OCI-LY1 (cell line): ENCODE measurements around the gene ECEL1.

Experiments used
- H2AFZ ChIP-seq: fragments of 200-600 bp; sonication (generic), shearing (Covaris generic); 2 replicates; pipeline ENCODE4 v1.6.0; 2014; ENCODE audit warnings: antibody characterized with exemption, mild to moderate bottlenecking, low read length
- H3F3A ChIP-seq: fragments of 200-600 bp; sonication (generic), shearing (Covaris generic); 2 replicates; pipeline ENCODE4 v1.6.0; 2014; ENCODE audit warnings: mild to moderate bottlenecking, antibody characterized with exemption, low read length, moderate library complexity; ENCODE audit not compliant: insufficient read depth
- H3K27ac ChIP-seq: fragments of 200-600 bp; sonication (generic); 2 replicates; pipeline ENCODE4 v1.5.1; 2014; ENCODE audit warnings: low read length, mixed run types, mild to moderate bottlenecking, low read depth; ENCODE audit not compliant: poor library complexity, severe bottlenecking
- H3K27me3 ChIP-seq: fragments of 200-600 bp; sonication (generic); 2 replicates; pipeline ENCODE4 v1.6.0; 2014; ENCODE audit warnings: antibody characterized with exemption, mild to moderate bottlenecking, low read length, moderate library complexity; ENCODE audit not compliant: insufficient read depth
- H3K36me3 ChIP-seq: fragments of 200-600 bp; sonication (generic); 2 replicates; pipeline ENCODE4 v1.6.1; 2014; ENCODE audit warnings: mild to moderate bottlenecking, antibody characterized with exemption, low read length, moderate library complexity, mixed read lengths; ENCODE audit not compliant: insufficient read depth
- H3K4me1 ChIP-seq: fragments of 200-600 bp; sonication (generic); 2 replicates; pipeline ENCODE4 v1.5.1; 2014; ENCODE audit warnings: mild to moderate bottlenecking, low read length, moderate library complexity; ENCODE audit not compliant: insufficient read depth, severe bottlenecking
- H3K4me2 ChIP-seq: fragments of 200-600 bp; sonication (generic), shearing (Covaris generic); 2 replicates; pipeline ENCODE4 v1.6.1; 2014; ENCODE audit warnings: low read length
- H3K4me3 ChIP-seq: fragments of 200-600 bp; sonication (generic); 2 replicates; pipeline ENCODE4 v1.5.1; 2014; ENCODE audit warnings: low read length, low read depth, mild to moderate bottlenecking, mixed read lengths; ENCODE audit not compliant: poor library complexity, severe bottlenecking
- H3K79me2 ChIP-seq: fragments of 200-600 bp; shearing (Covaris generic); 2 replicates; pipeline ENCODE4 v1.6.1; 2016; ENCODE audit warnings: mixed run types, low read length, mixed read lengths; ENCODE audit not compliant: insufficient read depth
- H3K9ac ChIP-seq: fragments of 200-600 bp; sonication (generic), shearing (Covaris generic); 2 replicates; pipeline ENCODE4 v1.6.1; 2014; ENCODE audit warnings: mild to moderate bottlenecking, low read length, mixed read lengths
- H3K9me2 ChIP-seq: fragments of 200-600 bp; sonication (generic), shearing (Covaris generic); 2 replicates; pipeline ENCODE4 v1.6.1; 2014; ENCODE audit warnings: low read depth, mild to moderate bottlenecking, low read length, mixed read lengths
- H3K9me3 ChIP-seq: fragments of 200-600 bp; shearing (Covaris generic); 2 replicates; pipeline ENCODE4 v1.6.1; 2014; ENCODE audit warnings: low read length, mixed read lengths
- H4K20me1 ChIP-seq: fragments of 200-600 bp; sonication (generic), shearing (Covaris generic); 2 replicates; pipeline ENCODE4 v1.6.0; 2016; ENCODE audit warnings: mild to moderate bottlenecking, low read length; ENCODE audit not compliant: insufficient read depth
- CTCF ChIP-seq: fragments of 200-600 bp; sonication (generic), shearing (Covaris generic); IDR thresholded peaks from 2 replicates; pipeline ENCODE4 v1.5.1; 2017; ENCODE audit warnings: mild to moderate bottlenecking, antibody characterized with exemption, low read length, moderate library complexity, mixed read lengths
- EZH2 ChIP-seq: fragments of 200-600 bp; sonication (generic), shearing (Covaris generic); IDR thresholded peaks from 2 replicates; pipeline ENCODE4 v1.8.0; 2017; ENCODE audit warnings: borderline replicate concordance, mixed run types, mild to moderate bottlenecking, antibody characterized with exemption, low read length, moderate library complexity, mixed read lengths

Gene ECEL1

DNA sequence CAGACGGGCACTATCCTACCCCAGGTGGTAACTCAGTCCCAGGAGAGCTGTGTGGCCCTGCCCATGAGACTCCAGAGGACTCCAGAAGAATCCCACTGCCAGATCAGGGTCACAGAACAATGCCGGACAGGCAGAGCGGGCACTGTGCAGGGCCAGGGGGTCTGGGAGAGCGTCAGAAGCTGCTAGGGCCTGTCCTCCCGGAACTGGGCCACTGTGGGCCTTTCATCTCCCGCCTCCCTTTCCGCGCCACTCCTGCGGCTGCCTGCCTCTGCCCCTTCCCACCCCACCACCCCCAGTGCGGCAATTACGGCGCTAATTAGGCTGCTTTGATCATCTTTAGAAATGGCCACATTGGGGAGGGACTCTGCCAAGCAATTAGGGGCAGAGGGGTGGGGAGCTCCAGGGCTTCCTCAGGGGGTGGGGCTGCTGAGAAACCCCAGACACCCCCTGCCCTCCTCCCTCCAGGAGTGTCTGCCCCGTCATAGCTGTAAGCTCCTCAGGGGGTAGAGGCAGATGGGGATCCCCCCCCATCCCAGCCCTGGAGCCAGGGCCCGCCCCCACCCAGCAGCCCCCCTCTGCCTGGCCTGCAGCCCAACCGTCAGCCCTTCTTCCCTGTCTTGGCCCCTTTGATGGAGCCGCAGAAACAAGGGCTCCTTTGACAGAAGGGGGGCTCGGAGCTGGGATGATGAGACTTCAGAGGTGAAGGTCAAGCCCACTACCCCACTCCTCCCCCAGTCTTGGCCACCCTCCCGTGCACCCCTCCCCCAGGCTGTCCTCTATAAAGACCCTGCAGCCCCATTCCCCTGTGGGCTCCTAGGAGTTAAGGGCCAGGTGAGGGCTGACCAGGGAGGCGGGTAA is 32.2 kb upstream of the ECEL1 start, which contains the start of gene PRSS56:
PRSS56 (plus strand) TSS at position 808 of the 858 bp plus-strand sequence. CDS start 211 bp downstream, outside the sequence.
- Histone ChIP-seq H3K9me2 (no peaks in the 10 kb centered on the region), H3K27me3 (peaks cover 3% of the 10 kb centered on the region; the same call in 1 of the 2 replicates), H3K4me2 (no peak within 1 kb of the TSS), H2AFZ (no peak within 1 kb of the TSS), H3K9ac (no peak within 1 kb of the TSS), H3K4me1 (no peaks in the 10 kb centered on the region), H3F3A (no peaks in the 10 kb centered on the region), H3K27ac (no peak within 1 kb of the TSS), H4K20me1 (no peaks in the 10 kb centered on the region), H3K4me3 (no peak within 1 kb of the TSS), H3K79me2 (no peaks in the 10 kb centered on the region), H3K9me3 (no peaks in the 10 kb centered on the region), H3K36me3 (no peaks in the 10 kb centered on the region)
- no peak for TF ChIP-seq EZH2
- TF ChIP-seq CTCF: no peak

- H3K4me3 ChIP-seq: no peak overlapping the region
- peaks cover 3% of the 10 kb centered on the region; the same call in 1 of the 2 replicates for H3K27me3 ChIP-seq
- no peaks in the 10 kb centered on the region for H3K9me3 ChIP-seq
- no peak overlapping the region for H3K4me2 ChIP-seq
- no peaks in the 10 kb centered on the region for H4K20me1 ChIP-seq
- no peaks in the 10 kb centered on the region for H3K79me2 ChIP-seq
- H3K4me1 ChIP-seq: no peaks in the 10 kb centered on the region
- no peak overlapping the region for H2AFZ ChIP-seq
- H3K9me2 ChIP-seq: no peaks in the 10 kb centered on the region
- no peak overlapping the region for H3K9ac ChIP-seq
- no peaks in the 10 kb centered on the region for H3F3A ChIP-seq
- no peak for TF ChIP-seq CTCF
- TF ChIP-seq EZH2: no peak
- H3K36me3 ChIP-seq: no peaks in the 10 kb centered on the region
- H3K27ac ChIP-seq: no peak overlapping the region
Measured at GRCh38 chr2:232518844-232519243, 31.2 kb upstream of the ECEL1 start.

GRCh38 chr2:232516551-232516950 is 28.9 kb upstream of the ECEL1 start:
- H4K20me1 ChIP-seq: no peaks in the 10 kb centered on the region
- H3K9ac ChIP-seq: no peak overlapping the region
- no peaks in the 10 kb centered on the region for H3K79me2 ChIP-seq
- no peaks in the 10 kb centered on the region for H3K36me3 ChIP-seq
- no peaks in the 10 kb centered on the region for H3K4me1 ChIP-seq
- H3K4me2 ChIP-seq: no peak overlapping the region
- no peaks in the 10 kb centered on the region for H3F3A ChIP-seq
- no peak for TF ChIP-seq EZH2
- no peak for TF ChIP-seq CTCF
- no peak overlapping the region for H2AFZ ChIP-seq
- H3K27me3 ChIP-seq: no peaks in the 10 kb centered on the region
- no peak overlapping the region for H3K27ac ChIP-seq
- H3K9me2 ChIP-seq: no peaks in the 10 kb centered on the region
- no peaks in the 10 kb centered on the region for H3K9me3 ChIP-seq
- no peak overlapping the region for H3K4me3 ChIP-seq
